Uterus (tissue), 4 donors: Measurements from ENCODE around the gene R3HDM2. TPM values are rescaled to one million over a fixed set of nuclear protein-coding genes. Genes with fewer than 3 reads are reported as not detected.

Experiments used
- DNase-seq, 2 donors: peaks; one replicate each; pipeline ENCODE4 v3.0.0-alpha.2; 2019 to 2020
- H3K27ac ChIP-seq, 2 donors: fragments of 200-600 bp; sonication (generic); 1 replicate in 1 of 2; 2 replicates in 1 of 2; pipeline ENCODE4 v1.5.1; 2016 to 2018
- H3K27me3 ChIP-seq, 2 donors: fragments of 200-600 bp; sonication (generic); one replicate each; pipeline ENCODE4 v1.5.1; 2018 to 2019; ENCODE audit warnings: control low read depth in 1 of 2
- H3K36me3 ChIP-seq, 2 donors: fragments of 200-600 bp; sonication (generic); one replicate each; pipeline ENCODE4 v1.5.1; 2019; ENCODE audit warnings: control low read depth in 1 of 2
- H3K4me1 ChIP-seq, 2 donors: fragments of 200-600 bp; sonication (generic); one replicate each; pipeline ENCODE4 v1.5.1; 2018 to 2019; ENCODE audit warnings: control low read depth in 1 of 2
- H3K4me3 ChIP-seq, 2 donors: fragments of 200-600 bp; sonication (generic); 1 replicate in 1 of 2; 2 replicates in 1 of 2; pipeline ENCODE4 v1.5.1; 2018 to 2019; ENCODE audit warnings: mild to moderate bottlenecking in 1 of 2
- H3K9me3 ChIP-seq, 2 donors: fragments of 200-600 bp; sonication (generic); one replicate each; pipeline ENCODE4 v1.5.1; 2019; ENCODE audit warnings: control low read depth in 1 of 2
- POLR2A ChIP-seq, 2 donors: fragments of 450-650 bp; IDR thresholded peaks; one replicate each; pipeline ENCODE4 v1.6.1; 2016; ENCODE audit warnings: antibody characterized with exemption in 2 of 2, mild to moderate bottlenecking in 1 of 2, moderate library complexity in 1 of 2
- intact Hi-C: fragments of 100-400 bp; cut with DNase I; formaldehyde crosslinking; loops from one replicate; pipeline ENCODE4 v1.15.1; 2023; ENCODE audit warnings: low total_unique reads
- total RNA-seq, 4 donors: library from RNA; depleted of rRNA in 3 of 4; stranded (reverse); fragments of >200 nt in 3 of 4; gene quantifications; one replicate each; pipeline versions ENCODE4 v1.1.0 to v1.2.4, GENCODE V29; 2014 to 2023
- TF ChIP-seq, protein P1 (sequence below), 4 experiments: fragments of 200-600 bp in 2 of 4; fragments of 450-650 bp in 2 of 4; sonication (generic) in 2 of 4; IDR thresholded peaks; one replicate each; pipeline ENCODE4 v1.5.1; 2016 to 2019; ENCODE audit warnings: antibody characterized with exemption in 4 of 4, mild to moderate bottlenecking in 2 of 4, moderate library complexity in 1 of 4
- donor health status: DM: yes; HTN: yes; CAD: no.

R3HDM2 gene
- total RNA-seq: 10 to 100 TPM in 3 of 4 donors, 1 to 10 TPM in 1; 9.4 to 89.0 (median 34.2) TPM

DNA sequence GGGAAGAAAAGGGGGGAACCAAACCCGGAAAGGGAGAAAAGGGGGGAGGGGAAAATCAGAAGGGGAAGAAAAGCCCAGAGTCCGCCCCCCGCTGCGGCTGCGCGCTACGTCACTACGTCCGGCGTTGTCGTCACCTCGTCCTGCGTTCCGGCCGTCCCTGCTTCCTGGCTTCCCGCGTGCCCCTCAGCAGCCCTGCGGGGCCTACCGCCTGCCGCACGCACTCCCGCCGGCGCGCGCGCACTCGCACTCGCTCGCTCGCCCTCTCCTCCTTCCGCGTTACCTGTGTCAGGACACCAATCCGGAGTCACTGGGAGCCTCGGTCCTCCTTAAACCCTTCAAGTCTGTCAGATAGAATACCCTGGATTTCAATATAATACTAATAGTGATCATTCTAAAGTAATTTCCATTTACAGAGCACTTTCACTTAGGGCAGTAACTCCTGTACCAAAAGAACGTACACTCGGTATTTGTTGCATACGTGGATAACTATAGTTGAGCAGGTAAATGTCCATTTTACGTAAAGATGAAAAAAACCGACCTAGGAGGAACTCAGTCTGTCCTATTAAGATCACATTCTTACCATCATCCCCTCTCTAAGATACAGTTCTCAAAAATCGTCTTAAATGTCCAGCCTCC, at the start of gene R3HDM2:
R3HDM2 (minus strand) TSS at position 113 of the 636 bp plus-strand sequence. CDS start 120,615 bp downstream, outside the sequence.
- peak; percentile 96 for DNase-seq
- no peaks in the 10 kb centered on the region for H3K36me3 ChIP-seq
- peaks cover 0 to 9% of the 10 kb centered on the region in 2 donors for H3K4me1 ChIP-seq
- TF ChIP-seq, protein P1, sequence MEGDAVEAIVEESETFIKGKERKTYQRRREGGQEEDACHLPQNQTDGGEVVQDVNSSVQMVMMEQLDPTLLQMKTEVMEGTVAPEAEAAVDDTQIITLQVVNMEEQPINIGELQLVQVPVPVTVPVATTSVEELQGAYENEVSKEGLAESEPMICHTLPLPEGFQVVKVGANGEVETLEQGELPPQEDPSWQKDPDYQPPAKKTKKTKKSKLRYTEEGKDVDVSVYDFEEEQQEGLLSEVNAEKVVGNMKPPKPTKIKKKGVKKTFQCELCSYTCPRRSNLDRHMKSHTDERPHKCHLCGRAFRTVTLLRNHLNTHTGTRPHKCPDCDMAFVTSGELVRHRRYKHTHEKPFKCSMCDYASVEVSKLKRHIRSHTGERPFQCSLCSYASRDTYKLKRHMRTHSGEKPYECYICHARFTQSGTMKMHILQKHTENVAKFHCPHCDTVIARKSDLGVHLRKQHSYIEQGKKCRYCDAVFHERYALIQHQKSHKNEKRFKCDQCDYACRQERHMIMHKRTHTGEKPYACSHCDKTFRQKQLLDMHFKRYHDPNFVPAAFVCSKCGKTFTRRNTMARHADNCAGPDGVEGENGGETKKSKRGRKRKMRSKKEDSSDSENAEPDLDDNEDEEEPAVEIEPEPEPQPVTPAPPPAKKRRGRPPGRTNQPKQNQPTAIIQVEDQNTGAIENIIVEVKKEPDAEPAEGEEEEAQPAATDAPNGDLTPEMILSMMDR (IDR thresholded peaks at IDR 0.05): peak in 1 of 4 experiments; percentile 34
- TF ChIP-seq POLR2A (IDR thresholded peaks at IDR 0.05): peak; percentile 91 to 94
- peak within 1 kb of the TSS; percentile 94 to 96 for H3K27ac ChIP-seq
- intact Hi-C loops: no loop called here
- no peaks in the 10 kb centered on the region for H3K9me3 ChIP-seq
- H3K4me3 ChIP-seq: peak within 1 kb of the TSS; percentile 64 to 74
- no peaks in the 10 kb centered on the region for H3K27me3 ChIP-seq

DNA sequence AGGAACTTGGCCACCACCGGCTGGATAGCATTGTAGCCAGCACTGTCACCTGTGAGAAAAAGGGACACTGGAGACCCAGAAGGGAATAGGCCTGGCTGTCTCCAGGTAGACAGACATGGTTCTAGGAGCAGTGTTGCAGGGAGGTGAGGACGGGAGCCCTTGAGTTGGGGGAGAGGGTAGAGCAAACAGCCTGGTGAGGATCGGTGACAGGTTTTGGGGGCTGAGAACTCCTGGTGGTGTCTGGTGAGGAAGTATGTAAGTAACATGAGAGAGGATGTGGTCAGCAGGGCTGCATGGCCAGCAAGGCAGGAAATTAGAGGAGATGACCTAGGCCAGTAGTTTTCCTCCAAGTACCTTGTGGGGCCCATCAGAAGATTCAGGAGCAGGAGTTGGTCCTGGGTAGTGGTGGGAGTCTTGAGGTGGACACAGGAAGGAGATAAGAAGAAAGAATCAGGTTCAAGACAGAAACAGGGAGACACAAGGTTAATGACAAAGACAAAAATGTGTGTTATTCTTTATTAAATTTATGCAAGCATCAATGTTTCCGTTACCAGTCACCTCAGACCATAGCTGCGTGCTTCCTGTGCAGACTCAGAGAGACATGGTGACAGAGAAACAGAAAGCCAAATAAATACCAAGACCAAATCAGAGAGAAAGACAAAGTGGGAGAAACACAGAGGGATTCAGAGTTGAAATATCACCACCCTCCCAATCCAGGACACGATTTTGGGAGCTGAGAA, 48.7 kb upstream of the R3HDM2 start, which contains the start of gene ARHGAP9:
ARHGAP9 (minus strand) TSS at position 491 of the 740 bp plus-strand sequence; CDS start at position 31, 460 bp downstream.
- H3K27ac ChIP-seq: peak within 1 kb of the TSS in 1 of 2 donors; percentile 41
- H3K9me3 ChIP-seq: no peaks in the 10 kb centered on the region
- intact Hi-C loops: no loop called here
- H3K4me3 ChIP-seq: no peak within 1 kb of the TSS
- TF ChIP-seq, protein P1 (IDR thresholded peaks at IDR 0.05): no peak
- no peak for TF ChIP-seq POLR2A (IDR thresholded peaks at IDR 0.05)
- no peaks in the 10 kb centered on the region for H3K36me3 ChIP-seq
- peaks cover 0 to 13% of the 10 kb centered on the region in 2 donors for H3K4me1 ChIP-seq
- peaks cover 8 to 13% of the 10 kb centered on the region in 2 donors for H3K27me3 ChIP-seq
- no peak for DNase-seq

DNA sequence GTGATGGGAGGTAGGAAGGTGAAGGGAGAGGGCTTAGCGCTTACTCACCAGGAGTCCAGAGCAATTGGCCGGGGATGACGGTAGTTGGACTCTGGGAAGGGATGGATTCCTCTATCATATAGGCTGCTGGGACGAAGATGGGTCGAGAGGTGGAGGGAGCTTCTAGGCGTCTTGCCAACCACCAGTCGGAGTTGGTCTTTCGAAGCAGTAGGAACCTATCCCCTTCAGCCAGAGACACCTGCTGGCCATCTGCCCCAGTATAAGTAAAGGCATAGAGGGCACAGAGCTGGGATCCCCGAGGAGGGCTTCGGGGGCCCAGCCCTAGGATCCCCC, 48.2 kb upstream of the R3HDM2 start:
- no peak for DNase-seq
- intact Hi-C loops: no loop called here
- Histone ChIP-seq H3K27me3 (peaks cover 8 to 19% of the 10 kb centered on the region in 2 donors), H3K9me3 (no peaks in the 10 kb centered on the region), H3K4me3 (no peak overlapping the region), H3K36me3 (no peaks in the 10 kb centered on the region), H3K27ac (peak overlapping the region in 1 of 2 donors; percentile 41), H3K4me1 (peaks cover 0 to 13% of the 10 kb centered on the region in 2 donors)
- TF ChIP-seq, protein P1 (IDR thresholded peaks at IDR 0.05): no peak
- TF ChIP-seq POLR2A (IDR thresholded peaks at IDR 0.05): no peak

DNA sequence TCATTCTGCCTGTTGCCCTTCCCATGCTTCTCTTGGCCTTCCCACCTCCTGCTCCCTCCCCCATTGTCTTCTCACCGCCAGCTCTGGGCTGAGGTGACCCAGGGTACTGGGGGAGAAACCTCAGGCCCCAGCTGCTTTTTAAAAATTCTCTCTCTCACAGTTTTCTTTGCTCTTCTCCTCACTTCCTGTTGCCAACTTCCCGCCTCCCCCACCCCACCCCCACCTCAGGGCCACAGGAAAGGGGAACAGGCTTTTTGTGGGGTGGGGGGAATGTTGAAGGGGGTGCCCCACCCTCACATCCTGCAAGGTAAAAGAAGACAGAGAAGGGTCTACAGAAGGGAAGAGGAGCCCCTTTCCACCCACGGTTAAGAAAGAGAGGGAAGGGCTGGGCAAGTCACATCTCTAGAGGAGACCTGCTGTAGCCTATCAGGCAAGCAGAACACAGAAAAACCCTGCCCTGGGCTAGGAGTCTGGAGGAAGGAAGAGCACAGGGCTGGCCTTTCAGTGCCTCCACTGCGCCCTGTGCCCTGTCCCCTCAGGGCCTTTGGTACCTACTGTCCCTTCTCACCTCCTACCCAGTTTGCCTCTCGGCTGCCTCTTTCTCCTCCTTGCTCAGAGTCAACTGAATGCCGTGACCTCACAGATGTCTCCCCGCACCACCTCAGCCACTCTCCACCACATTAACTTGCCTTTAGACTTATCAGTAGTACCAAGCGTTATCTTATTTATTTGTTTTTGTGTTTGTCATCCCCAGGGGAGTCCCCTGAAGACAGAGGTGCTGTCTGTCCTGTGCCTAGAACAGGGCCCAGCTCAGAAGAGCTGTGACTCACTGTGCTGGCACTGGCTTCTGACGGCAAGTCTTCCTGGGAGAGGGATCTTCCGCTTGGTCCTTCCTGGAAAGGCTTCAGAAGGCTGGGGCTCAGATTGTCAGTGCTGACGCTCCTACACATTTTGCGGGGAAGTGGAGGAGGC, 47.2 kb upstream of the R3HDM2 start:
- H3K4me1 ChIP-seq: peaks cover 0 to 13% of the 10 kb centered on the region in 2 donors
- H3K36me3 ChIP-seq: no peaks in the 10 kb centered on the region
- no peaks in the 10 kb centered on the region for H3K9me3 ChIP-seq
- H3K4me3 ChIP-seq: no peak overlapping the region
- H3K27me3 ChIP-seq: peaks cover 8 to 20% of the 10 kb centered on the region in 2 donors
- no peak for DNase-seq
- no peak for TF ChIP-seq POLR2A (IDR thresholded peaks at IDR 0.05)
- TF ChIP-seq, protein P1 (IDR thresholded peaks at IDR 0.05): no peak
- H3K27ac ChIP-seq: no peak overlapping the region
- intact Hi-C loops: no loop called here
